ENCODE measurements around the gene C17orf58.
"Not testable (repeated sequence)": the region's sequence is repeated elsewhere in the genome, so short reads cannot be mapped to it uniquely, and the experiment has no call there.

The C17orf58 gene

GRCh38 chr17:67980456-67980855 is 15.8 kb downstream of the C17orf58 start:
- H3K9ac ChIP-seq = no peak overlapping the region
- H2AFZ ChIP-seq (ENCODE audit: low read depth) = no peak overlapping the region
- H3K27ac ChIP-seq = no peak overlapping the region
- H4K20me1 ChIP-seq (ENCODE audit: insufficient read depth) = no peaks in the 10 kb centered on the region
- H3K4me2 ChIP-seq = no peak overlapping the region
- no peaks in the 10 kb centered on the region for H3K4me1 ChIP-seq (ENCODE audit: low read depth, poor library complexity, severe bottlenecking)
- H3K36me3 ChIP-seq (ENCODE audit: insufficient read depth) = no peaks in the 10 kb centered on the region
- no peaks in the 10 kb centered on the region for H3K27me3 ChIP-seq (ENCODE audit: insufficient read depth, low read depth)
- TF ChIP-seq CTCF (conservative IDR thresholded peaks at IDR 0.05; ENCODE audit: low read depth, low read length) = no peak
- H3K4me3 ChIP-seq (IDR thresholded peaks at IDR 0.05; ENCODE audit: insufficient read depth, low read depth, low read length) = no peak overlapping the region
- no peaks in the 10 kb centered on the region for H3K79me2 ChIP-seq (ENCODE audit: insufficient read depth, low read depth)

GRCh38 chr17:67976306-67976705 is 20.0 kb downstream of the C17orf58 start:
- H3K4me2 ChIP-seq; H3K79me2 ChIP-seq (ENCODE audit: insufficient read depth, low read depth); H3K4me3 ChIP-seq (IDR thresholded peaks at IDR 0.05; ENCODE audit: insufficient read depth, low read depth, low read length); H2AFZ ChIP-seq (ENCODE audit: low read depth); H3K9ac ChIP-seq; H3K36me3 ChIP-seq (ENCODE audit: insufficient read depth); H3K27me3 ChIP-seq (ENCODE audit: insufficient read depth, low read depth); H3K27ac ChIP-seq; H3K4me1 ChIP-seq (ENCODE audit: low read depth, poor library complexity, severe bottlenecking); H4K20me1 ChIP-seq (ENCODE audit: insufficient read depth): not testable (repeated sequence)

GRCh38 chr17:67974598-67975066 is 21.6 kb downstream of the C17orf58 start:
- H4K20me1 ChIP-seq (ENCODE audit: insufficient read depth) = no peaks in the 10 kb centered on the region
- no peak overlapping the region for H3K27ac ChIP-seq
- no peak for TF ChIP-seq CTCF (conservative IDR thresholded peaks at IDR 0.05; ENCODE audit: low read depth, low read length)
- no peaks in the 10 kb centered on the region for H3K79me2 ChIP-seq (ENCODE audit: insufficient read depth, low read depth)
- no peaks in the 10 kb centered on the region for H3K4me1 ChIP-seq (ENCODE audit: low read depth, poor library complexity, severe bottlenecking)
- H3K4me2 ChIP-seq = no peak overlapping the region
- H3K36me3 ChIP-seq (ENCODE audit: insufficient read depth) = no peaks in the 10 kb centered on the region
- no peak overlapping the region for H3K4me3 ChIP-seq (IDR thresholded peaks at IDR 0.05; ENCODE audit: insufficient read depth, low read depth, low read length)
- no peak overlapping the region for H2AFZ ChIP-seq (ENCODE audit: low read depth)
- no peak overlapping the region for H3K9ac ChIP-seq
- no peaks in the 10 kb centered on the region for H3K27me3 ChIP-seq (ENCODE audit: insufficient read depth, low read depth)

GRCh38 chr17:67974185-67974584 is 22.1 kb downstream of the C17orf58 start:
- no peak overlapping the region for H3K9ac ChIP-seq
- no peak overlapping the region for H3K27ac ChIP-seq
- H4K20me1 ChIP-seq (ENCODE audit: insufficient read depth) = no peaks in the 10 kb centered on the region
- H2AFZ ChIP-seq (ENCODE audit: low read depth) = no peak overlapping the region
- no peak for TF ChIP-seq CTCF (conservative IDR thresholded peaks at IDR 0.05; ENCODE audit: low read depth, low read length)
- H3K4me1 ChIP-seq (ENCODE audit: low read depth, poor library complexity, severe bottlenecking) = no peaks in the 10 kb centered on the region
- no peak overlapping the region for H3K4me2 ChIP-seq
- no peaks in the 10 kb centered on the region for H3K79me2 ChIP-seq (ENCODE audit: insufficient read depth, low read depth)
- H3K36me3 ChIP-seq (ENCODE audit: insufficient read depth) = no peaks in the 10 kb centered on the region
- H3K27me3 ChIP-seq (ENCODE audit: insufficient read depth, low read depth) = no peaks in the 10 kb centered on the region
- H3K4me3 ChIP-seq (IDR thresholded peaks at IDR 0.05; ENCODE audit: insufficient read depth, low read depth, low read length) = no peak overlapping the region

- Histone ChIP-seq H3K27ac (no peak overlapping the region), H3K36me3 (ENCODE audit: insufficient read depth) (no peaks in the 10 kb centered on the region)
- no peak for TF ChIP-seq CTCF (conservative IDR thresholded peaks at IDR 0.05; ENCODE audit: low read depth, low read length)
These were observed 25.5 kb downstream of the C17orf58 start for GRCh38 chr17:67970783-67971182.

More at GRCh38 chr17:67970783-67971182, 25.5 kb downstream of the C17orf58 start:
- Histone ChIP-seq H3K4me1 (ENCODE audit: low read depth, poor library complexity, severe bottlenecking) (no peaks in the 10 kb centered on the region), H2AFZ (ENCODE audit: low read depth) (no peak overlapping the region), H3K4me2 (no peak overlapping the region), H3K9ac (no peak overlapping the region), H4K20me1 (ENCODE audit: insufficient read depth) (no peaks in the 10 kb centered on the region), H3K79me2 (ENCODE audit: insufficient read depth, low read depth) (no peaks in the 10 kb centered on the region), H3K4me3 (IDR thresholded peaks at IDR 0.05; ENCODE audit: insufficient read depth, low read depth, low read length) (no peak overlapping the region), H3K27me3 (ENCODE audit: insufficient read depth, low read depth) (no peaks in the 10 kb centered on the region)
